ES-I3 (cell line): Measurements from ENCODE around the gene FOXJ2.
"Not testable (repeated sequence)": the region's sequence is repeated elsewhere in the genome, so short reads cannot be mapped to it uniquely, and the experiment has no call there.

Source experiments
- H3K36me3 ChIP-seq: 2 replicates; pipeline ENCODE4 v1.6.1; 2013; ENCODE audit warnings: mild to moderate bottlenecking, low read length, control low read depth, moderate library complexity; ENCODE audit not compliant: insufficient read depth
- H3K4me1 ChIP-seq: 2 replicates; pipeline ENCODE4 v1.6.1; 2013; ENCODE audit warnings: mild to moderate bottlenecking, control low read depth, low read length; ENCODE audit not compliant: insufficient read depth
- H3K9ac ChIP-seq: 2 replicates; pipeline ENCODE4 v1.6.1; 2013; ENCODE audit warnings: low read depth, mild to moderate bottlenecking, low read length, moderate library complexity
- H3K9me3 ChIP-seq: 2 replicates; pipeline ENCODE4 v1.6.1; 2013; ENCODE audit warnings: mild to moderate bottlenecking, low read length, moderate library complexity; ENCODE audit not compliant: control insufficient read depth, insufficient read depth

FOXJ2 gene

DNA sequence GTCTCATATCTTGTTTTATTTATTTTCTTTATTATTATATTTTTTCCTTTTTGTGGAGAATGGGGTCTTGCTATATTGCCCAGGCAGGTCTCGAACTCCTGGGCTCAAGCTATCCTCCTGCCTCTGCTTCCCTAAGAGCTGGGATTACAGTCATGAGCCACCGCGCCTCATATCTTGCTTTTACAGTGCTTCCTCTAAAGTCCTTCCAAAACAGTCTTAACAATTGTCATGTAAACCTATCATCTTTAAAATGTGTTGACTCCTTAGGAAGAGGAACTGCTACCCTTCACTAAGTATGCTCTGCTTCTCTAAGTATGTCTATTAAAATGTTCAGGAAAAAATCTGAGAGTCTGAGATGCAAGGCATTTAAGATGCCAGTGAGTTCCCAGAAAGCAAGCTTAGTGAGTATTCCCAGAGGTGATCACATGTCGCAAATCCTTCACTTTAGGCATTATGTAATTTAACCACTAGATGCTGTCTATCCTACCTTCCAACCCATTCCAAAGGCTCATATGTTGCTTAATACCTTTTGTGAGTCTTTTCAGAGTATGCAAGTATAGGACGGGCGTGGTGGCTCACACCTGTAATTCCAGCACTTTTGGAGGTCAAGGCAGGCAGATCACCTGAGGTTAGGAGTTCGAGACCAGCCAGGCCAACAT, 19.7 kb upstream of the FOXJ2 start:
- Histone ChIP-seq H3K9ac (no peak overlapping the region), H3K36me3 (no peaks in the 10 kb centered on the region), H3K4me1 (no peaks in the 10 kb centered on the region), H3K9me3 (no peaks in the 10 kb centered on the region)

DNA sequence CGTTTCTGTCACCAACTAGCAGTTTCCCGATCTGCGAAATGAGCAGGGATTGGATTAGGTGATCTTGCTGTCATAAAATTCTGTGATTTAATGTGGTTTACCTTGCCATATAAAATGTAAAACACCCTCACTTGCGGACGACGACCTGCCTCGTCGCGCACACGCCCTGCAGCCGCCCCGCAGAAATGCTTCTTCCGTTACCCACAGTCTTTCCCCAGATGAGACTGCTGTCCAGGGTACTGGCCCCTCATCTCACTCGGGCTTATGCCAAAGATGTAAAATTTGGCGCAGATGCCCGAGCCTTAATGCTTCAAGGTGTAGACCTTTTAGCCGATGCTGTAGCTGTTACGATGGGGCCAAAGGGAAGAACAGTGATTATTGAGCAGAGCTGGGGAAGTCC, 17.7 kb upstream of the FOXJ2 start:
- H3K36me3 ChIP-seq, result no peaks in the 10 kb centered on the region
- H3K9ac ChIP-seq, result no peak overlapping the region
- H3K4me1 ChIP-seq, result no peaks in the 10 kb centered on the region
- H3K9me3 ChIP-seq, result no peaks in the 10 kb centered on the region

DNA sequence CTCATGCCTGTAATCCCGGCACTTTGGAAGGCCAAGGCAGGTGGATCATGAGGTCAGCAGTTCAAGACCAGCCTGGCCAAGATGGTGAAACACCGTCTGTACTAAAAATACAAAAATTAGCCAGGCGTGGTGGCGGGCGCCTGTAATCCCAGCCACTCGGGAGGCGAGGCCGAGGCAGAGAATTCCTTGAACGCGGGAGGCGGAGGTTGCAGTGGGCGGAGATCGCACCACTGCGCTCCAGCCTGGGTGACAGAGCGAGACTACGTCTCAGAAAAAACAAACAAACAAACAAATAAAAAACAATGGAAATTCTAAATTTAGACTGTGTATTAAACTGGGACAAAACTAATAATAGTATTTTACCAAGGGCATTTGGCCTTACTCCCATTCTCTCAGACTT, 14.3 kb upstream of the FOXJ2 start:
- not testable (repeated sequence) for H3K9me3 ChIP-seq, H3K4me1 ChIP-seq, H3K36me3 ChIP-seq
- peak overlapping the region; percentile 72; the same call in 1 of the 2 replicates for H3K9ac ChIP-seq

DNA sequence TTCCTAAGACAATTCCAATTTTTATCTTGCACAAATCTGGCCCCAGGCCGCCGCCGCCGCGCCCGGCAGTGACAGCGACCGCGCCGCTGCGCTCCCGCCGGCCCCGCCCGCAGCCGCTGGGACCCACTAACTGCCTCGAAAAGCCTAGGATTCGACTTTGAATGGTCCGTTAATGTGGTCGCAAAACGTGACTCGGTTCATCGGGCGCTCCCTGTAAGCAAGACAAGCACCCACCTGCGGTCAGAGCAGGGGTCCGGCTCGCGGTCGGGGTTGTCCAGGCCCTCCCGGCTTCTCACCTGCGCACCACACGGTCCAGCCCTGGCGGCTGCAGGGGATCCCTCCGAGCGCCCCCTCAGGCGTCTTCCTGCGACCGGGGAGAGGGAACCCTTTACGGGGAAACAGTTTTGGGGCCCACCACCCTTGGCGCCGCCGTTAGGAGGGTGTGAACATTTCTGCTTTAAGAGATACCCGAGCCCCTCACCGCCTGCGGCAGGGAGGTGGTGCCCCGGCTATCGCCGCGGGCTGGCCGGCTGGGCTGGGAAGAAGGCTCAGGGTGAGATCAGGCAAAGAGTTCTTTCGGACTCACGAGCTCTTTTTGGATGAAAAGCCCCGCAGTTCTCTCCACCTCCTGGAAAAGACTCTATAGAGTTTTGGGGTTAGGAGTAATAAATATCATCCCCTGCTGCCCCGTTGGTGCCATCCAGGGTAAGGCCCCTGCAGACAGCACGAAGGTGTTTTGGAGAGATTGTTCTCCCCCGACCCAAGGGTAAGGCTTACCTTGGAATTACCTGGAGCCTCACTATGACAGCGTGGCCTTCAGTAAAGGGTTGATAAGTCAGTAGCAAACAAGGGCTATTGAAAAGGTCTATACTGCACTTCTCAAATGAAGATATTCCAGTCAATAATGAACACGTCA, 13.6 kb upstream of the FOXJ2 start:
- no peaks in the 10 kb centered on the region for H3K9me3 ChIP-seq
- H3K36me3 ChIP-seq, result no peaks in the 10 kb centered on the region
- no peaks in the 10 kb centered on the region for H3K4me1 ChIP-seq
- H3K9ac ChIP-seq, result peak overlapping the region; percentile 72

DNA sequence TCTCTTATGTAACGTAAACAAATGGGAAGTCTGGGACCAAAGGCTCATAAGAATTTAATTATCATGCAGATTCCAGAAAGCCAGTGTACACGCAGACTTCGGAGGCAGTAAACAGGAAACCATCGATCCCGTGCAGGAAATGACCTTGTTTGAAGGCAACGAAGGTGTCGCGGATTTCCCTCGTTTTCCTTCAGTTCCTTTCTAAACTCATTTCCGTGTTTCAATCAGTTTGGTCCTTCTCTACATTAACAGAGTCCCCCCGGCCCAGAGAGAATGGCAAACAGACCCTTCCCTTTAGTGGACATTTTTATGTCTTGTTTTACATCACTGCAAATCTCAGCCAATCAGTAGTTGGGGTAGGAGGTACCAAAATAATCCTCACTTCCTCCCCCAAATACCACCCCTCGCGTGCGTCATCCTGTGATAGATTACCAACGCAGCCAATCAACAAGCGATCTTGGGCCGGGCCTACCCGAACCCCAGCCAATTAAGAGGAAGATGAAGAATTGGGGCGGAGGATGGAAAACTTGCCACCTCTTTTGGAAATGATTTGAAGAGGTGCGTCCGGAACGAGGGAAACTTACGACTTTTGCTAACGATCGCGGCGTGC, 6.1 kb upstream of the FOXJ2 start:
- Histone ChIP-seq H3K9me3 (no peaks in the 10 kb centered on the region), H3K9ac (peak overlapping the region; percentile 74), H3K36me3 (no peaks in the 10 kb centered on the region), H3K4me1 (no peaks in the 10 kb centered on the region)

DNA sequence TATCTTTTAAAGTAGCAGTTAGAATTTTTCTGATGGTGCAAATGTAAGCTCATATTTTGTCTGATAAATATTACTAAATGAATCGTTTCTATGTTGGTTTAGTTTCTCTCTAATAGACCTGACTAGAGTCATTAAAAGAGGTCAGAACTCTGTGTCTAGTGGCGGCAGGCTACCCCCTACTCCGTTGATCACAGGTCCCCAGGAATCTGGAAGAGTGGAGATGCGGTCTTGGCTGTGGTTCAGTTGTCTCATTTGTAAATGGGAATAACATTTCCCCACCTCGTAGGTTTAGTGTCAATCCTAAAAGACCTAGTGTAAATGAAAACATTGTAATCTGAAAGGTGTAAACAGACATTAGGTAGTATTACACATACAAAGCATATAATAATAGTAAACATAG, 4.7 kb upstream of the FOXJ2 start:
- Histone ChIP-seq H3K9me3 (no peaks in the 10 kb centered on the region), H3K36me3 (no peaks in the 10 kb centered on the region), H3K4me1 (no peaks in the 10 kb centered on the region), H3K9ac (peak overlapping the region; percentile 74)

DNA sequence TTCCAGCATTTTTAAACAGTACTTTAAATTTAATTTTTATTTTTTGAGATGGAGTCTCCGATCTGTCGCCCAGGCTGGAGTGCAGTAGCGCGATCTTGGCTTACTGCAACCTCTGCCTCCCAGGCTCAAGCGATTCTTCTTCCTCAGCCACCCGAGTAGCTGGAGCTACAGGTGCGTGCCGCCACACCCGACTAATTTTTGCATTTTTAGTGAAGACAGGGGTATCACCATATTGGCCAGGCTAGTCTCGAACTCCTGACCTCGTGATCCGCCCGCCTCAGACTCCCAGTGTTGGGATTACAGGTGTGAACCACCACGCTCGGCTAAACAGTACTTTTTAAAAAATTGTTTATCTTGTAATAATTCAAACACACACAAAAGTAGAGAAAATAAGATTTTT, 4.2 kb upstream of the FOXJ2 start:
- H3K9me3 ChIP-seq, result no peaks in the 10 kb centered on the region
- H3K9ac ChIP-seq, result no peak overlapping the region
- H3K36me3 ChIP-seq, result no peaks in the 10 kb centered on the region
- no peaks in the 10 kb centered on the region for H3K4me1 ChIP-seq

DNA sequence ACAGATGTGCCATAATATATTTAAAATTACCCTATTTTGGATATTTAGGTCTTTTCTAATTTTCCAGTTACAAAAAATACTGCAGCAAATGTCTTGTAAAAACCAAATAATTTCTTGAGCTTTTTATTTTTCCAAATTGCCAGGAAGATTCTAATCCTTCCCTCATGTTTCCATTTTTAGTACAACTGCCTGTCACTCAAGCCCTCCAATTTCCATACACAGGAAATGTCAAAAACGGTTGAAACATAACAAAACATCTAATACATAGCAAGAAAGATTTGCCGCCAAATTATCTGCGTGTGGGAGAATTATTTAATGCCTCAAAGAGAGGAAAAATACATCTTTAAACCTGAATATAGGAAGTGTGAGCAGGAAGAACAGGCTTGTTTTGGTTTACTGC, 2.3 kb upstream of the FOXJ2 start:
- no peak overlapping the region for H3K9ac ChIP-seq
- no peaks in the 10 kb centered on the region for H3K36me3 ChIP-seq
- H3K9me3 ChIP-seq, result no peaks in the 10 kb centered on the region
- peaks cover 11% of the 10 kb centered on the region for H3K4me1 ChIP-seq

DNA sequence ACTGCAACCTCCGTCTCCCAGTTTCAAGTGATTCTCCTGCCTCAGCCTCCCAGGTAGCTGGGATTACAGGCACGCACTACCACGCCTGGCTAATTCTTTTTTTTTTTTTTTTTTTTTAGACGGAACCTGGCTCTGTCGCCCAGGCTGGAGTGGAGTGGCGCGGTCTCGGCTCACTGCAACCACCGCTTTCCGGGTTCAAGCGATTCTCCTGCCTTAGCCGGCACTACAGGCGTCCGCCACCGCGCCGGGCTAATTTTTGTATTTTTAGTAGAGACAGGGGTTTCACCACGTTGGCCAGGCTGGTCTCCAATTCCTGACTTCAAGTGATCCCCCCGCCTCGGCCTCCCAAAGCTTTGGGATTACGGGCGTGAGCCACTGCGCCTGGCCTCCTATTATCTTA, 1.5 kb upstream of the FOXJ2 start:
- H3K9me3 ChIP-seq, H3K9ac ChIP-seq, H3K36me3 ChIP-seq: not testable (repeated sequence)
- H3K4me1 ChIP-seq, result peaks cover 20% of the 10 kb centered on the region

DNA sequence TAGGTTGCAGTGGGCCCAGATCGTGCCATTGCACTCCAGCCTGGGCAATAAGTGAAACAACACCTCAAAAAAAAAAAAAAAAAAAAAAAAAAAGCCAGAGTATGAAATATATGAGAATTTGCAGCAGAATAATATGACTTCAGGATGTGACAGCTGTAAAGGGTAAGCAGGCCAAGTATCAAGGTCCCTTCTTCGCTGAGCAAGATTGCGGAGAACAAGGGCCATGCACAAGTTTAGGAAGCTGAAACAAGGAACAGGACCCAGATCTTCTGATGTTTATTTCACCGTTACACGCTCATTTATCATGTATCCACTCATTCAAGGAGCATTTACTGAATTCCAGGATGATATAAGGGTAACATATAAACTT, 659 bp upstream of the FOXJ2 start:
- Histone ChIP-seq H3K4me1 (peaks cover 24% of the 10 kb centered on the region), H3K9ac (peak overlapping the region; percentile 89), H3K36me3 (no peaks in the 10 kb centered on the region), H3K9me3 (no peaks in the 10 kb centered on the region)

DNA sequence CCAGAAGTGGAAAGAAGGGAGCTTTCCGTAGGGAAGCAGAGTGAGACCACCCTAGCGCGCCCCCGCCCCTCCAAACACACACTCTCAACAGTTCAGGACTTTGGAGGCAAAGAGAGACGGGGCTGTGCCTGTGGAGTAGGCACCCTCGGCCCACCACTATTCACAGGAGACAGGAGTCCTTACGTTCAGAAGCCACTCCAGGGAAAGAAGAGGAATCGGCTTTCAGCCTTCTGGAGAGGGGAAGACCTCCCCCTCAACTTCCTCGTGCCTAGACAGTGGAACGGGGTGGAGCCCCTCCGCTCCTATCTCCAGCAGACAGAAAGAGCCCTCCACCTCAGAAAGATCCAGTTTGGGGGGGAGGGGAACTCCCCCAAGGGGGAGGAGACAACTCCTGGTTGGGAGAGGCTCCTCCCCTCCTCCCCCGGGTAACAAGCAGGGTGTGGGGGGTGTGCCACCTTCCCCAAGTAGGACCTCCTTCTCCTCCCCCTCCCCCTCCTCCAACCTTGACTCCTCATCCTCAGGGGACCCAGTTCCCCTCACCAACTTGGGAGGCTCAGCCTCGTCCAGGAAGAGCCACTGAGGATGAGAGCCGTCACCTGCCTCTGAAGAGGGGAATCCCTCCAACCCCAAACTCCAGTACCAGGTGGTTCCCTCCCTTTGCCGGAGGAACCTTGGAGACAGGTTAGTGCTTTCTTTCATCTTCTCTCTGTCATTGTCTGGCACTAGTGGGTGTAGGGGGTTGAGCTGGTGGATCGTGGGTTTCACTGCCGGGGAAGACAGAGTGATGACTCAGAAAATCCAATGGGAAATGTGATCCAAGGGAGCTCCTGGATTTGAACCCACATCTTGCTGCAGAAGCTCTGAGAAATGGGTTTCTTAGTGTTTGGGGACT, 883 bp downstream of the FOXJ2 start:
- H3K36me3 ChIP-seq, result no peaks in the 10 kb centered on the region
- peaks cover 36% of the 10 kb centered on the region for H3K4me1 ChIP-seq
- no peaks in the 10 kb centered on the region for H3K9me3 ChIP-seq
- peak overlapping the region; percentile 89 for H3K9ac ChIP-seq

DNA sequence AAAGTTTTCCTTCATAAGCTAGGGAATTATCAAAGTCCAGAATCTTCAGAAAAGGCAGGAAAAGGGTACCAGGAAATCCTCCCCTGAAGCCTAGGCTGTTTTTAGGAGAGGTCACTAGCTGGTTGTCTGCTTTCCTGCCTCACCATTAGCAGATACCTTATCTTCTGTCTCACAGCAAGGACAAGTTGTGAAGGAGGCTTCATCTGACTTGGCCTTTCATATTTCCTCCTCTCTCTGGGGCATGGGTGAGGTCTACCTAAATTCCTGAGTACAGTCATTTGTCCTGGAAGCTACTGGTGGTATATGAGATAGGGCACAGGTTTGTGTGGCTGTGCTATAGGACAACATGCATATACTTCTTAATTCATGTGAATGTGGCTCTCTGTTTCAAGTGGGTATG, 2.3 kb downstream of the FOXJ2 start:
- Histone ChIP-seq H3K36me3 (no peaks in the 10 kb centered on the region), H3K9me3 (no peaks in the 10 kb centered on the region), H3K4me1 (peaks cover 44% of the 10 kb centered on the region), H3K9ac (no peak overlapping the region)

DNA sequence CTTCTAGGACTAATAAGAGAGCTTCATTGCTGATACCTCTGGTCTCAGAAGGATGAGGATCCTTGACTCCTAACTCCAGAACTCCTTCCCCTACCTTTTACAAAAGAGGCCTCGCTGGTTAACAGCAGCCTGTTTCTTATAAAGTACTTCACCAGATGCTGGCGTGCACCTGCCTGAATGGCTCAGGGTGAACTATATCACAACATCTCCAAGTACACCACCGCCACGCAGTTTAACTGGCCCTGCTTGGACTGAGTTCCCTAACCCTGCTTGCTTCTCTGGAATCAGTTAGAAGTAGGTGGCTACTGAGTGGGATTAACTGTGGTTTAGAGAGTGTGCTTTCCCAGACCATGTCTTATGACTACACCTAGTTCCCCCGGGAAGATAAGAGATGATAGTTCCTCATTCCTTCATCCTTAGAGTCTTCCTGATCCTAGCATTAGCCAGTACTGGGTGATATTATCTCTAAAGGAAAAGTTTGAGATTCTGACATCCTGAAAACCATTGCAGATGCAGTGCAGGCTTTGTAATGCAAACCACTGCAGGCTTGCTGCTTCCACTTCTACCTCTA, 3.0 kb downstream of the FOXJ2 start:
- Histone ChIP-seq H3K4me1 (peaks cover 44% of the 10 kb centered on the region), H3K9me3 (no peaks in the 10 kb centered on the region), H3K9ac (no peak overlapping the region), H3K36me3 (no peaks in the 10 kb centered on the region)

DNA sequence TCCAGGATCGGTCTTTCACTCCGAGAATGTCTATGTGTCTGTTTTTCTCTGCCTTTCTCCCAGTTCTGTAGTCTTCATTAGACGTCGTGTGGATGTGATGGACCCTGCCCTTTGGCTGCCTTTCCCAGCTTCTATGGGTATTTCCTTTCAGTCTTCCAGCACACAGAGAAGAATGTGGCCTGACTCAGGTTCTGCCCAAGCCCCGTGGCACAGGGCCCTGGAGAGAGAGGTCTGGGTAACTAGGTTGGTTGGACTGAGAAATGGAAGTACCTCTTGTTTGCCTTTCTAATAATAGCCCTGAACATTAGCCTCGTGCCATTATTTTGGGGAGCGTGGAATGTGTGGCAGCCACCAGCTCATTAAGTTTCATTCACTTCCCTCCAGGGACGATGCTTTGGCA, 3.8 kb downstream of the FOXJ2 start:
- no peaks in the 10 kb centered on the region for H3K36me3 ChIP-seq
- H3K9me3 ChIP-seq, result no peaks in the 10 kb centered on the region
- H3K9ac ChIP-seq, result no peak overlapping the region
- H3K4me1 ChIP-seq, result peaks cover 44% of the 10 kb centered on the region
